WERI-Rb-1 (cell line): ENCODE measurements around the gene MBTPS1.

Experiments used
- DNase-seq: peaks from one replicate; pipeline ENCODE4 v3.0.0-alpha.2; 2020
- H3K27ac ChIP-seq: fragments of 250-450 bp; sonication (Bioruptor Pico); 2 replicates; pipeline ENCODE4 v1.5.1; 2020; ENCODE audit warnings: mild to moderate bottlenecking, moderate library complexity
- H3K27me3 ChIP-seq: fragments of 250-450 bp; sonication (Bioruptor Pico); 2 replicates; pipeline ENCODE4 v1.5.1; 2021; ENCODE audit warnings: mild to moderate bottlenecking, low read depth, moderate library complexity; ENCODE audit not compliant: insufficient read depth, severe bottlenecking
- H3K36me3 ChIP-seq: fragments of 250-450 bp; sonication (Bioruptor Pico); 2 replicates; pipeline ENCODE4 v1.5.1; 2020; ENCODE audit warnings: mild to moderate bottlenecking, moderate library complexity
- H3K4me3 ChIP-seq: 2 replicates; pipeline ENCODE4 v1.5.1; 2011; ENCODE audit warnings: low read depth, mild to moderate bottlenecking, control low read depth, low read length
- H3K9me3 ChIP-seq: fragments of 250-450 bp; sonication (Bioruptor Pico); 2 replicates; pipeline ENCODE4 v1.5.1; 2021; ENCODE audit warnings: mild to moderate bottlenecking, moderate library complexity; ENCODE audit not compliant: severe bottlenecking
- TF ChIP-seq, protein P1 (sequence below): IDR thresholded peaks from 2 replicates; pipeline ENCODE4 v1.5.1; 2011; ENCODE audit warnings: low read depth, mild to moderate bottlenecking, control low read depth, inconsistent platforms, low read length

The MBTPS1 gene

DNA sequence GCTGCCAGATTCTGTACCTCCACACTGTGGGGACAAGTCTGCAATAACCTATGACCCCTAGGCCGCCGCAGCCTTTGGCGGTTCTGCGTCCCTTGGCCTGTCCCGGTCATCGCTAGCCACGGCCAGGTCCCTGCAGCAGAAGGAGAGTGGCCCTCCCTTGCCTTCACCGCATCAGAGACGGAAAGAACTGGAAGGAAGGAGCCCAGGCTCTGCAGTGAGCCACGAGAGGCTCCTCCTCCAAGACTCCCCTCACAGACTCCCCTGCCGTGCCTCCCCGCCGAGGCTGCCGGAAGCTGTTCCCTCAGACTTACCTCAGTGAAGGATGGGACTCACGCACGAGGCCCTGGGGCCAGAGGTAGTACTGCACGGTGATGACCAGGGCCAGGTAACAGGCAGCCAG, 85.2 kb downstream of the MBTPS1 start:
- TF ChIP-seq, protein P1, sequence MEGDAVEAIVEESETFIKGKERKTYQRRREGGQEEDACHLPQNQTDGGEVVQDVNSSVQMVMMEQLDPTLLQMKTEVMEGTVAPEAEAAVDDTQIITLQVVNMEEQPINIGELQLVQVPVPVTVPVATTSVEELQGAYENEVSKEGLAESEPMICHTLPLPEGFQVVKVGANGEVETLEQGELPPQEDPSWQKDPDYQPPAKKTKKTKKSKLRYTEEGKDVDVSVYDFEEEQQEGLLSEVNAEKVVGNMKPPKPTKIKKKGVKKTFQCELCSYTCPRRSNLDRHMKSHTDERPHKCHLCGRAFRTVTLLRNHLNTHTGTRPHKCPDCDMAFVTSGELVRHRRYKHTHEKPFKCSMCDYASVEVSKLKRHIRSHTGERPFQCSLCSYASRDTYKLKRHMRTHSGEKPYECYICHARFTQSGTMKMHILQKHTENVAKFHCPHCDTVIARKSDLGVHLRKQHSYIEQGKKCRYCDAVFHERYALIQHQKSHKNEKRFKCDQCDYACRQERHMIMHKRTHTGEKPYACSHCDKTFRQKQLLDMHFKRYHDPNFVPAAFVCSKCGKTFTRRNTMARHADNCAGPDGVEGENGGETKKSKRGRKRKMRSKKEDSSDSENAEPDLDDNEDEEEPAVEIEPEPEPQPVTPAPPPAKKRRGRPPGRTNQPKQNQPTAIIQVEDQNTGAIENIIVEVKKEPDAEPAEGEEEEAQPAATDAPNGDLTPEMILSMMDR, result no peak
- no peak for DNase-seq
- Histone ChIP-seq H3K27me3 (no peaks in the 10 kb centered on the region), H3K36me3 (no peaks in the 10 kb centered on the region), H3K9me3 (no peaks in the 10 kb centered on the region), H3K4me3 (no peak overlapping the region), H3K27ac (no peak overlapping the region)

DNA sequence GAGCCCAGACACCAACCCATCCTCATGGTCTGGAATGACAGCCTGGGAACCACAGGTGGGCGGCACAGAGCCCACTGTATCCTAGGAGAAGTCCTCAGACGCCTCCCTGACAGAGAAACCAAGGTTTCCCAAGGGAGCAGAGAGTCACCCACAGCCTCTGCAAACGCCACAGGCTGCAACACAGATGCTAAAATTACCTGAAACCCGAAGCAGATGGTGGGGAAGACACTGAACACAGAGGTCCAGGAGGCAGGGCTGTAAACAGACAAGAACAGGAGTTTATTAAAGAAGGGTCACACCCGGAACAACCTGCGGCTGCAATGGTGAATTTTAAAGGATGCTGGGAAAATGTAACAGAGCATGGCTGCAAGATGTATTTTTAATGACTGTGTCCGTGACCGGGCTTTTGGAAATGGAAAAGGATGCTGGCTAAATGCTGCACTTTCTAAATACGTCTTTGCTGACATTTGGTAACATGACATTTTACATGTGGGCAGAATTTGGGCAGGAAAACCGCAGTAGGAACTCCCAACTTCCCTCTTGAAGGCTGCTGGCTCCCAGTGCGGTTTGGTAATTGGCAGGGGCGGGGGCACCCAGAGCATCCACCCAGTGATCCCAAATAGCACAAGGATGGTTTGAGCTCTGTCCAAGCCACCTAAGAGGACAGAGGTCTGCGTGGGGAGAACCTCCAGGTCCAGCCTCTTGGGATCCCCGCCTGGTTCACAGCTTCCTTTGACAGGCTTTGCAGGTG, 87.3 kb downstream of the MBTPS1 start:
- TF ChIP-seq, protein P1, result no peak
- H3K9me3 ChIP-seq, result no peaks in the 10 kb centered on the region
- no peak overlapping the region for H3K27ac ChIP-seq
- H3K27me3 ChIP-seq, result no peaks in the 10 kb centered on the region
- DNase-seq, result no peak
- no peak overlapping the region for H3K4me3 ChIP-seq
- H3K36me3 ChIP-seq, result no peaks in the 10 kb centered on the region

DNA sequence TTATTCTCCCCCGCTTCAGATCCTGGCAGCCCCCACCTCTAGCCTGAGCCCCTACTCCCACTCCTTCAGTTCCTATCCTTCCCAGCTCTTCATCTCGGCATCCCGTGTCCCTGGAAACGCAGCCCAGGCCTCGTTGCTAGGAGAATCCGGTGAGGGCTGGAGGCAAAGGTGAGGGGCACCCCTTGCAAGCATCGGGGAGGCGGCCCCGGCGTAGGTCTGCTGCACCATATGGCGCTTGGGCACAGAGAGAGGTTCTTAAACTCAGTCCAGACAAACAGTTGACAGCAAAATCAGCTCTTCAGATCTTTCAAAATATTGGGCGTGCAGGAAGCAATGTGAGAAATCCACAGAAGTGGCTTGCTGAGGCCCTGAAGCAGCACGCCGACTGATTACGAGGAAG, 89.1 kb downstream of the MBTPS1 start:
- no peaks in the 10 kb centered on the region for H3K27me3 ChIP-seq

GRCh38 chr16:84026606-84027005, 90.1 kb downstream of the MBTPS1 start:
- Histone ChIP-seq H3K9me3 (no peaks in the 10 kb centered on the region), H3K36me3 (no peaks in the 10 kb centered on the region), H3K4me3 (no peak overlapping the region), H3K27me3 (no peaks in the 10 kb centered on the region), H3K27ac (no peak overlapping the region)
- TF ChIP-seq, protein P1, result no peak
- no peak for DNase-seq

More for the DNA sequence above, 89.1 kb downstream of the MBTPS1 start:
- no peak for DNase-seq
- Histone ChIP-seq H3K36me3 (no peaks in the 10 kb centered on the region), H3K4me3 (no peak overlapping the region), H3K27ac (no peak overlapping the region), H3K9me3 (no peaks in the 10 kb centered on the region)
- TF ChIP-seq, protein P1, result no peak

- no peaks in the 10 kb centered on the region for H3K27me3 ChIP-seq
- no peaks in the 10 kb centered on the region for H3K36me3 ChIP-seq
- no peak overlapping the region for H3K4me3 ChIP-seq
- TF ChIP-seq, protein P1, result no peak
- DNase-seq, result no peak
- H3K27ac ChIP-seq, result no peak overlapping the region
- no peaks in the 10 kb centered on the region for H3K9me3 ChIP-seq
Observed at GRCh38 chr16:84024854-84025253, 91.9 kb downstream of the MBTPS1 start.

GRCh38 chr16:84022644-84023043, 94.1 kb downstream of the MBTPS1 start:
- Histone ChIP-seq H3K27me3 (no peaks in the 10 kb centered on the region), H3K4me3 (no peak overlapping the region), H3K27ac (no peak overlapping the region), H3K9me3 (no peaks in the 10 kb centered on the region), H3K36me3 (no peaks in the 10 kb centered on the region)
- TF ChIP-seq, protein P1, result no peak
- DNase-seq, result no peak
